Measurements from ENCODE around the gene OR10A6.

The OR10A6 gene

GRCh38 chr11:7893796-7894195 lies 37.3 kb downstream of the OR10A6 start:
- Histone ChIP-seq H3K27me3 (ENCODE audit: low read depth, low read length) (no peaks in the 10 kb centered on the region), H3K36me3 (replicated peaks; ENCODE audit: low read depth, low read length) (no peaks in the 10 kb centered on the region), H3K9ac (ENCODE audit: low read length) (no peak overlapping the region), H3K79me2 (ENCODE audit: low read length) (no peaks in the 10 kb centered on the region), H3K4me3 (ENCODE audit: low read length) (no peak overlapping the region), H4K20me1 (ENCODE audit: insufficient read depth, low read length) (no peaks in the 10 kb centered on the region), H3K27ac (ENCODE audit: low read length) (no peak overlapping the region), H3K4me2 (ENCODE audit: low read length) (no peak overlapping the region), H3K4me1 (ENCODE audit: low read length) (peaks cover 33% of the 10 kb centered on the region), H2AFZ (ENCODE audit: low read depth, low read length) (no peak overlapping the region), H3K9me3 (ENCODE audit: insufficient read depth, low read length) (no peaks in the 10 kb centered on the region)
- TF ChIP-seq EZH2phosphoT487 (IDR thresholded peaks at IDR 0.05; ENCODE audit: low read depth) = no peak
- TF ChIP-seq, protein P1, sequence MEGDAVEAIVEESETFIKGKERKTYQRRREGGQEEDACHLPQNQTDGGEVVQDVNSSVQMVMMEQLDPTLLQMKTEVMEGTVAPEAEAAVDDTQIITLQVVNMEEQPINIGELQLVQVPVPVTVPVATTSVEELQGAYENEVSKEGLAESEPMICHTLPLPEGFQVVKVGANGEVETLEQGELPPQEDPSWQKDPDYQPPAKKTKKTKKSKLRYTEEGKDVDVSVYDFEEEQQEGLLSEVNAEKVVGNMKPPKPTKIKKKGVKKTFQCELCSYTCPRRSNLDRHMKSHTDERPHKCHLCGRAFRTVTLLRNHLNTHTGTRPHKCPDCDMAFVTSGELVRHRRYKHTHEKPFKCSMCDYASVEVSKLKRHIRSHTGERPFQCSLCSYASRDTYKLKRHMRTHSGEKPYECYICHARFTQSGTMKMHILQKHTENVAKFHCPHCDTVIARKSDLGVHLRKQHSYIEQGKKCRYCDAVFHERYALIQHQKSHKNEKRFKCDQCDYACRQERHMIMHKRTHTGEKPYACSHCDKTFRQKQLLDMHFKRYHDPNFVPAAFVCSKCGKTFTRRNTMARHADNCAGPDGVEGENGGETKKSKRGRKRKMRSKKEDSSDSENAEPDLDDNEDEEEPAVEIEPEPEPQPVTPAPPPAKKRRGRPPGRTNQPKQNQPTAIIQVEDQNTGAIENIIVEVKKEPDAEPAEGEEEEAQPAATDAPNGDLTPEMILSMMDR (IDR thresholded peaks at IDR 0.05; ENCODE audit: low read depth, low read length) = no peak

- Histone ChIP-seq H3K27me3 (ENCODE audit: low read depth, low read length) (no peaks in the 10 kb centered on the region), H3K4me2 (ENCODE audit: low read length) (peak overlapping the region; percentile 75), H3K4me1 (ENCODE audit: low read length) (peaks cover 33% of the 10 kb centered on the region), H3K4me3 (ENCODE audit: low read length) (peak overlapping the region; percentile 65), H3K9me3 (ENCODE audit: insufficient read depth, low read length) (no peaks in the 10 kb centered on the region), H3K9ac (ENCODE audit: low read length) (peak overlapping the region; percentile 59), H3K36me3 (replicated peaks; ENCODE audit: low read depth, low read length) (no peaks in the 10 kb centered on the region), H2AFZ (ENCODE audit: low read depth, low read length) (peak overlapping the region; percentile 100), H3K27ac (ENCODE audit: low read length) (no peak overlapping the region), H3K79me2 (ENCODE audit: low read length) (no peaks in the 10 kb centered on the region), H4K20me1 (ENCODE audit: insufficient read depth, low read length) (no peaks in the 10 kb centered on the region)
- TF ChIP-seq, protein P1 (IDR thresholded peaks at IDR 0.05; ENCODE audit: low read depth, low read length) = peak; percentile 83
- no peak for TF ChIP-seq EZH2phosphoT487 (IDR thresholded peaks at IDR 0.05; ENCODE audit: low read depth)
These were observed 38.2 kb downstream of the OR10A6 start for GRCh38 chr11:7892840-7893254.

- peak overlapping the region; percentile 100 for H2AFZ ChIP-seq (ENCODE audit: low read depth, low read length)
- no peaks in the 10 kb centered on the region for H3K9me3 ChIP-seq (ENCODE audit: insufficient read depth, low read length)
- peak overlapping the region; percentile 75 for H3K4me2 ChIP-seq (ENCODE audit: low read length)
- no peaks in the 10 kb centered on the region for H3K27me3 ChIP-seq (ENCODE audit: low read depth, low read length)
- H3K9ac ChIP-seq (ENCODE audit: low read length) = peak overlapping the region; percentile 59
- no peaks in the 10 kb centered on the region for H3K79me2 ChIP-seq (ENCODE audit: low read length)
- TF ChIP-seq, protein P1 (IDR thresholded peaks at IDR 0.05; ENCODE audit: low read depth, low read length) = no peak
- no peak for TF ChIP-seq EZH2phosphoT487 (IDR thresholded peaks at IDR 0.05; ENCODE audit: low read depth)
- H3K27ac ChIP-seq (ENCODE audit: low read length) = no peak overlapping the region
- peaks cover 33% of the 10 kb centered on the region for H3K4me1 ChIP-seq (ENCODE audit: low read length)
- no peaks in the 10 kb centered on the region for H3K36me3 ChIP-seq (replicated peaks; ENCODE audit: low read depth, low read length)
- H3K4me3 ChIP-seq (ENCODE audit: low read length) = peak overlapping the region; percentile 65
- H4K20me1 ChIP-seq (ENCODE audit: insufficient read depth, low read length) = no peaks in the 10 kb centered on the region
These were observed 38.9 kb downstream of the OR10A6 start for GRCh38 chr11:7892059-7892699.

DNA sequence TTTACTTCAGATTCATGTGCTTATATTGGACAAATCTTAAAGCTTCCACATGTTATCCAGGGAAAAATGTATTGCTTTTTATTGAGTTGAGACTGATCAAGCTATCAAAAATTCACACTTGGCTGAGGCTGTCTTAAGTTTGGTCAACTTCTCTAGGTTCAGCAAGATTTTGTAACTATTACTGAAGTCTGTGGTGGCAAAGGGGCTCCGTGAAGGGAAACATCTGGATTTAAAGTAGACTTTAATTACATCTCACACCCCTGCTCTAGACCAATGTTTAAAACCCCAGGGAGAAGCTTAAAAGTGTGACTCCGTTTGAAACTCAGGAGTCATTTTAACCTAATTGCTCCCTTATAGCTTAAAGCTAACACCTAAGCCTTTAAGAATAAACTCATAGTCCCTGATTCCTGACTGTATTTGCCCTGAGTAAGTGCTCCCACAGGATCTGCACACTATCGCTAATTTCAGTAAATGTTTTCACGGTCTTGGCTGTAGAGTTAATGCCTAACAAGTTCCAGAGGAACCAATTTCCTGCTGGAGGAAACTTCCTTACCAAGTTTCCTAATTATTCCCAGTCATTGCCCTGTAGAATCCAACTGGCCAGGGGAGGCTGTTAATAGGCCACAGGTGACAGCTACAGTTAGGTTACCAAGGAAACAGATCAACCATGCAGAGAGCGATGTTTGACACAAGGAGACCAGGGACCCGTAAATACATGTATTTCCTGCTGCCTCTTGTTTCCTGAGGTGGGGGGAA lies 40.5 kb downstream of the OR10A6 start:
- H3K4me1 ChIP-seq (ENCODE audit: low read length) = peaks cover 33% of the 10 kb centered on the region
- H3K9me3 ChIP-seq (ENCODE audit: insufficient read depth, low read length) = no peaks in the 10 kb centered on the region
- H3K27me3 ChIP-seq (ENCODE audit: low read depth, low read length) = no peaks in the 10 kb centered on the region
- peak overlapping the region; percentile 62 for H3K4me3 ChIP-seq (ENCODE audit: low read length)
- H3K36me3 ChIP-seq (replicated peaks; ENCODE audit: low read depth, low read length) = no peaks in the 10 kb centered on the region
- no peaks in the 10 kb centered on the region for H4K20me1 ChIP-seq (ENCODE audit: insufficient read depth, low read length)
- no peak overlapping the region; the same call in 1 of the 2 replicates for H3K9ac ChIP-seq (ENCODE audit: low read length)
- TF ChIP-seq, protein P1 (IDR thresholded peaks at IDR 0.05; ENCODE audit: low read depth, low read length) = no peak
- no peak for TF ChIP-seq EZH2phosphoT487 (IDR thresholded peaks at IDR 0.05; ENCODE audit: low read depth)
- peak overlapping the region; percentile 94 for H2AFZ ChIP-seq (ENCODE audit: low read depth, low read length)
- H3K27ac ChIP-seq (ENCODE audit: low read length) = no peak overlapping the region
- peak overlapping the region; percentile 76 for H3K4me2 ChIP-seq (ENCODE audit: low read length)
- no peaks in the 10 kb centered on the region for H3K79me2 ChIP-seq (ENCODE audit: low read length)
